Astrocyte (in vitro differentiated cells and primary cell): Measurements from ENCODE around the gene PCDHA1.

Source experiments
- CTCF ChIP-seq: IDR thresholded peaks from 2 replicates; pipeline ENCODE4 v1.5.1; 2011; ENCODE audit warnings: low read depth, mild to moderate bottlenecking, inconsistent platforms, low read length, moderate library complexity; ENCODE audit not compliant: insufficient read depth
- EZH2 ChIP-seq: IDR thresholded peaks from 2 replicates; pipeline ENCODE4 v1.6.1; 2012; ENCODE audit warnings: mild to moderate bottlenecking, low read length, inconsistent platforms; ENCODE audit not compliant: insufficient read depth

- TF ChIP-seq EZH2, result no peak
- no peak for TF ChIP-seq CTCF
These were observed 130.4 kb downstream of the PCDHA1 start for GRCh38 chr5:140916325-140916724.
